T-helper 2 cell (primary cell): ENCODE results near the gene SARM1.
"Not testable (repeated sequence)": the region's sequence is repeated elsewhere in the genome, so short reads cannot be mapped to it uniquely, and the experiment has no call there.

Source experiments
- DNase-seq, 5 experiments: peaks; one replicate each; pipeline versions ENCODE4 v3.0.0 to v3.0.0-alpha.2; 2012 to 2022

Gene SARM1

GRCh38 chr17:28433721-28434120, 62.2 kb downstream of the SARM1 start:
- DNase-seq, result no peak

GRCh38 chr17:28434326-28434725, 62.8 kb downstream of the SARM1 start:
- not testable (repeated sequence) for DNase-seq

- DNase-seq, result no peak
Observed at GRCh38 chr17:28443901-28444638, 72.6 kb downstream of the SARM1 start.

GRCh38 chr17:28446716-28447395, 75.4 kb downstream of the SARM1 start:
- DNase-seq, result no peak

GRCh38 chr17:28447396-28447760, 75.9 kb downstream of the SARM1 start:
- no peak for DNase-seq

- DNase-seq, result no peak
Observed at GRCh38 chr17:28449859-28450258, 78.4 kb downstream of the SARM1 start.
